Left ventricle myocardium inferior (tissue), 1 donor: ENCODE results near the gene AVEN. TPM values are rescaled to one million over a fixed set of nuclear protein-coding genes. Genes with fewer than 3 reads are reported as not detected.
"Not testable (repeated sequence)": the region's sequence is repeated elsewhere in the genome, so short reads cannot be mapped to it uniquely, and the experiment has no call there.

Experiments used
- DNase-seq: peaks from one replicate; pipeline ENCODE4 v3.0.0-alpha.2; 2020
- H3K27ac ChIP-seq: fragments of 200-600 bp; replicated peaks from 2 replicates; pipeline ENCODE4 v1.8.0; 2021
- H3K27me3 ChIP-seq: fragments of 200-600 bp; 2 replicates; pipeline ENCODE4 v1.8.0; 2021; ENCODE audit warnings: low read depth
- H3K36me3 ChIP-seq: fragments of 200-600 bp; 2 replicates; pipeline ENCODE4 v1.8.0; 2021
- H3K4me1 ChIP-seq: fragments of 200-600 bp; 2 replicates; pipeline ENCODE4 v1.8.0; 2021
- H3K4me3 ChIP-seq: fragments of 200-600 bp; 2 replicates; pipeline ENCODE4 v1.8.0; 2021; ENCODE audit warnings: mild to moderate bottlenecking, moderate library complexity
- H3K9me3 ChIP-seq: fragments of 200-600 bp; replicated peaks from 2 replicates; pipeline ENCODE4 v1.8.0; 2021
- intact Hi-C: fragments of 100-400 bp; cut with micrococcal nuclease; formaldehyde crosslinking; loops from one replicate; pipeline ENCODE4 v1.11.0; 2022
- total RNA-seq: library from RNA; stranded (reverse); fragmentation: NEBNext Ultra II Directional; extraction: Animal tissue kit (Norgen Biotek cat#: 25700); gene quantifications from one replicate; pipeline ENCODE4 v1.2.1, GENCODE V29; 2021
- TF ChIP-seq, protein P1 (sequence below): fragments of 200-600 bp; IDR thresholded peaks from 2 replicates; pipeline ENCODE4 v1.8.0; 2021; ENCODE audit warnings: antibody characterized with exemption, mild to moderate bottlenecking, borderline replicate concordance
- donor health status: DM: no; HTN: yes; CAD: no; lungs with severe emphysema.

The AVEN gene
- total RNA-seq, 1 donor from 2014 or later, result 25.3 TPM

DNA sequence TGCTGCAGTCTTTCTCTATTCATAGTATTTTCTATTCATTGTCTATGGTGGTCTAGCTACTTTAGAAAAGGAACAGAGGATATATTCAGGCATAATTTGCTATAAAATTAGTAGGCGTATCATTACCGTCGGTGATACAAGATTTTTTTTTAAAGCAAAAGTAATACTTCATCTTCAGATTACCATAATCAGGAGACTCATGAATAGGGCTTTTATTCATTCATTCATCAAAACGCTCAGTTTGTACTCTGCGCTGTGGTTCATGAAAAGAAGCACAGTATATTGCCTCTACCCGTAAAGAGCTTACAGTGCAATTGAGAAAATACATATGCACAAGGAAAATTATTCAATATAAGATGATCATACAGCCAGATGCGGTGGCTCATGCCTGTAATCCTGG lies 207.4 kb downstream of the AVEN start:
- DNase-seq, result no peak
- no peaks in the 10 kb centered on the region for H3K4me1 ChIP-seq
- no peaks in the 10 kb centered on the region for H3K36me3 ChIP-seq
- H3K9me3 ChIP-seq, result no peaks in the 10 kb centered on the region
- H3K27ac ChIP-seq, result no peak overlapping the region
- intact Hi-C loops, result no loop called here
- peaks cover 8% of the 10 kb centered on the region for H3K27me3 ChIP-seq
- TF ChIP-seq, protein P1, sequence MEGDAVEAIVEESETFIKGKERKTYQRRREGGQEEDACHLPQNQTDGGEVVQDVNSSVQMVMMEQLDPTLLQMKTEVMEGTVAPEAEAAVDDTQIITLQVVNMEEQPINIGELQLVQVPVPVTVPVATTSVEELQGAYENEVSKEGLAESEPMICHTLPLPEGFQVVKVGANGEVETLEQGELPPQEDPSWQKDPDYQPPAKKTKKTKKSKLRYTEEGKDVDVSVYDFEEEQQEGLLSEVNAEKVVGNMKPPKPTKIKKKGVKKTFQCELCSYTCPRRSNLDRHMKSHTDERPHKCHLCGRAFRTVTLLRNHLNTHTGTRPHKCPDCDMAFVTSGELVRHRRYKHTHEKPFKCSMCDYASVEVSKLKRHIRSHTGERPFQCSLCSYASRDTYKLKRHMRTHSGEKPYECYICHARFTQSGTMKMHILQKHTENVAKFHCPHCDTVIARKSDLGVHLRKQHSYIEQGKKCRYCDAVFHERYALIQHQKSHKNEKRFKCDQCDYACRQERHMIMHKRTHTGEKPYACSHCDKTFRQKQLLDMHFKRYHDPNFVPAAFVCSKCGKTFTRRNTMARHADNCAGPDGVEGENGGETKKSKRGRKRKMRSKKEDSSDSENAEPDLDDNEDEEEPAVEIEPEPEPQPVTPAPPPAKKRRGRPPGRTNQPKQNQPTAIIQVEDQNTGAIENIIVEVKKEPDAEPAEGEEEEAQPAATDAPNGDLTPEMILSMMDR, result no peak
- H3K4me3 ChIP-seq, result no peak overlapping the region

DNA sequence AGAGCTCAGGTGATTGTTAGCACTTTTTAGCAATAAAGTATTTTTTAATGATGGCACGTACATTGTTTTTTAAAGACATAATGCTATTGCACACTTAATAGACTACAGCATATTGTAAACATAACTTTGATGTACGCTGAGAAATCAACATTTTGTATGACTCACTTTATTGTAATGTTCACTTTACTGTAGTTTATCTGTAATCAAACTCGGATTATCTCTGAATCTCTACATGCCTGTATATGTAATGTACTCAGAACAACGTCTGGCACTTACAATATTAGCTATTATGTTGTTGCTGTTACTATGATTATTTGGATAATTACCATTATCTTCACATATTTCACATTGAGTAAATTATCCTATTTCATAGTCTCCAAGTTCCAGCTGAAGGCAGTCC lies 208.7 kb downstream of the AVEN start:
- no peaks in the 10 kb centered on the region for H3K9me3 ChIP-seq
- no peaks in the 10 kb centered on the region for H3K4me1 ChIP-seq
- no peak for DNase-seq
- no peaks in the 10 kb centered on the region for H3K36me3 ChIP-seq
- no peak overlapping the region for H3K27ac ChIP-seq
- no peak overlapping the region for H3K4me3 ChIP-seq
- TF ChIP-seq, protein P1, result no peak
- intact Hi-C loops, result no loop called here
- H3K27me3 ChIP-seq, result peaks cover 8% of the 10 kb centered on the region

DNA sequence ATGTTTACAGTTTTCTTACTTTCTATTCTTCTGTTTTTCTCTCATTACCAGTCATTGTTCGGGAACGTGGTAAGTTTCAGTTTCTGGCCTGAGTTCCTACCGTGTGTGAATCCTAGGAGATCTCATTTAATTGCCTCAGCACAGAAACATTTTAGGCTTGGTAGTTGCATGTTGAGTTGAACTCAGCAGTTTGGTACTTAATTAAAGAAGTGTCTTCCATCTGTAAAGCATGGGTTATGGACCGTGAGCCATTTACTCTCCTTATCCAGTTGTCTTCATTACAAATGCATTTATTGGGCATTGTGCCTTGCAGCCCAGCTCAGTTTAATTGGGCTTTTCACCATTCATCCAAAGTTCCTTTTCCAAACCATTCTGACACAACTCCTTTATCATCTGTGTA lies 212.8 kb downstream of the AVEN start:
- Histone ChIP-seq H3K36me3 (no peaks in the 10 kb centered on the region), H3K9me3 (no peaks in the 10 kb centered on the region)
- intact Hi-C loops, result no loop called here

DNA sequence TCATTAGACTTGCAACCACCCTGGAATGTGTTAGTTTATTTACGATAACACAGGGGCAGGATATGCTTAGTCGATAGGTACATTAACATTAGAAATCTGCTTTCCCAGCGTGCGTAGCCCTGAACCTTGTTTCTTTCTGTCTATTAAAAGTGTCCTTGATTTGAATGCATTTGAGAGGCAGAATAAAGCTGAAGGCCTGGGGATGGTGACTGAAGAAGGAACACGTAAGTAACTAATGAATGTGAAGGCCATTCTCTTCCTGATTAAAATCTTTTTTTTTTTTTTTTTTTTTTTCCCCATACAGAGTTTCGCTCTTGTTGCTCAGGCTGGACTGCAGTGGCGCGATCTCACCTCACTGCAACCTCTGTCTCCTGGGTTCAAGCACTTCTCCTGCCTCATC lies 213.6 kb downstream of the AVEN start:
- Histone ChIP-seq H3K27ac (no peak overlapping the region), H3K27me3 (peaks cover 2% of the 10 kb centered on the region), H3K36me3 (no peaks in the 10 kb centered on the region), H3K9me3 (no peaks in the 10 kb centered on the region), H3K4me3 (no peak overlapping the region), H3K4me1 (no peaks in the 10 kb centered on the region)
- intact Hi-C loops, result no loop called here
- DNase-seq, result no peak
- TF ChIP-seq, protein P1, result no peak

More for the DNA sequence above, 212.8 kb downstream of the AVEN start:
- TF ChIP-seq, protein P1, result no peak
- Histone ChIP-seq H3K27me3 (peaks cover 8% of the 10 kb centered on the region), H3K4me3 (no peak overlapping the region), H3K4me1 (no peaks in the 10 kb centered on the region), H3K27ac (no peak overlapping the region)
- no peak for DNase-seq

DNA sequence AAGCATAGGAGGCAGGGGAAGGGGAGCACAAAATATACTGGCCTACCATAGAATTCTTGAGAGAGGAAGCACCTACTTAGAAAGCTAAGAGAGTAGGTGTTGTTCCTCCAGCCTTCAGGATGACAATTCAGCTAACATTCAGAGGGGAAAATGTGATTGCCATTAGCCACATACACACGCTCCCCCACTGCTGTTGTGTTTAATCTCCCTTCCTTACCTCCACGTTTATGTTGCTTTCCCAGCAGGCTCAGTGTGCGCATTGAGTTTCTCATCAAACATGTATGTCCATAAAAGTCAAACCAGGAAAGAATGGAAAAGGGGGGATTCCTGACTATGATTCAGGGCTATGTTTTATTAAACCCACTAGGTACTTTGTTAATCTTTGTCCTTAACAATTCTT lies 215.9 kb downstream of the AVEN start:
- no peaks in the 10 kb centered on the region for H3K36me3 ChIP-seq
- intact Hi-C loops, result no loop called here
- no peaks in the 10 kb centered on the region for H3K27me3 ChIP-seq
- TF ChIP-seq, protein P1, result no peak
- H3K27ac ChIP-seq, result no peak overlapping the region
- no peak for DNase-seq
- no peaks in the 10 kb centered on the region for H3K4me1 ChIP-seq
- no peaks in the 10 kb centered on the region for H3K9me3 ChIP-seq
- no peak overlapping the region for H3K4me3 ChIP-seq

DNA sequence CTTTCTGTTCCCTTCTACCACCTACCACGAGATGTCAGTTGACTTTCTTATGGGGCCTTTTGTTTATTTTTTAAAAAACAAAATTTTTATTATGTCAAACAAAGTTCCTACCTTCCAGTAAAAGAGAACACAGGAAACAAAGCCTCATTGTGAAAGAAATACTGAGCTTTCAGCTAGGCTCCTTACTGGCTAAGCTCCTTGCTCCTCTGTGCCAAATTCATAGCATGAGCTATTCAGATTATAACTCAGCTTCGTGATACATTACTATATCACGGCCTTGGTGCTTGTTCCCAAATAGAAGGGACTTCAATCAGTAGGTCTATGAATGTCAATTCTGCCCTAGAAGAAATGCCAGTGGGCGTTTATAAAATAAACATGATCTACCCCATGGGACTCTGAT lies 216.5 kb downstream of the AVEN start:
- H3K9me3 ChIP-seq, result no peaks in the 10 kb centered on the region
- H3K27me3 ChIP-seq, result no peaks in the 10 kb centered on the region
- H3K27ac ChIP-seq, result no peak overlapping the region
- no peak for DNase-seq
- no peak overlapping the region for H3K4me3 ChIP-seq
- H3K36me3 ChIP-seq, result no peaks in the 10 kb centered on the region
- H3K4me1 ChIP-seq, result no peaks in the 10 kb centered on the region
- intact Hi-C loops, result no loop called here
- TF ChIP-seq, protein P1, result no peak

DNA sequence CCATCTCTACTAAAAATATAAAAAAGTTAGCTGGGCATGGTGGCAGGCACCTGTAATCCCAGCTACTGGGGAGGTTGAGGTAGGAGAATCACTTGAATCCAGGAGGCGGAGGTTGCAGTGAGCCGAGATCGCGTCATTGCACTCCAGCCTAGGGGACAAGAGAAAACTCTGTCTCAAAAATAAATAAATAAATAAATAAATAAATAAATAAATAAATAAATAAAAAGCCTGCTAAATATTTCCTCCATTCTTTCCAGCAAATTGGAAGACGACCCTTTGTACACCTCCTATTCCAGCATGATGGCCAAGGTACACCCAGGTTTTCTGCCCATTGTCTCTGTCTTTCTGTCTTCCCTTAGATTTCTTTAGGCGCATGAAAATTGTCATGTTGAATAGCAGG lies 219.5 kb downstream of the AVEN start:
- H3K9me3 ChIP-seq, H3K4me3 ChIP-seq, intact Hi-C loops, H3K36me3 ChIP-seq, H3K27ac ChIP-seq, H3K27me3 ChIP-seq, DNase-seq, H3K4me1 ChIP-seq: not testable (repeated sequence)
